PFSK-1 (cell line): ENCODE measurements around the gene ITPRIPL1. TPM values are rescaled to one million over a fixed set of nuclear protein-coding genes. Genes with fewer than 3 reads are reported as not detected.

ENCODE experiments used
- FOXP2 ChIP-seq: optimal IDR thresholded peaks from 2 replicates; pipeline ENCODE3; 2011; ENCODE audit warnings: borderline replicate concordance, control low read depth, inconsistent platforms; ENCODE audit not compliant: insufficient read depth; ENCODE audit errors: extremely low read length, extremely low read depth
- POLR2AphosphoS5 ChIP-seq: IDR thresholded peaks from 2 replicates; pipeline ENCODE4 v1.6.1; 2012; ENCODE audit warnings: low read depth, mild to moderate bottlenecking, control low read depth, low read length, moderate library complexity
- REST ChIP-seq, 2 experiments: IDR thresholded peaks; 2 replicates each; pipeline versions ENCODE4 v1.6.1 to v1.8.0; 2011 to 2012; ENCODE audit warnings: low read depth in 2 of 2, low read length in 2 of 2, control low read depth in 1 of 2, inconsistent platforms in 1 of 2, mild to moderate bottlenecking in 1 of 2, moderate library complexity in 1 of 2; ENCODE audit not compliant: insufficient read depth in 1 of 2
- SIN3A ChIP-seq: IDR thresholded peaks from 2 replicates; pipeline ENCODE4 v1.6.1; 2012; ENCODE audit warnings: mild to moderate bottlenecking, low read length, moderate library complexity, borderline replicate concordance; ENCODE audit not compliant: insufficient read depth
- TAF1 ChIP-seq: IDR thresholded peaks from 2 replicates; pipeline ENCODE4 v1.6.1; 2012; ENCODE audit warnings: low read length, control low read depth, borderline replicate concordance; ENCODE audit not compliant: insufficient read depth
- polyA plus RNA-seq: library from polyadenylated mRNA; unstranded; fragments of >200 nt; gene quantifications from one replicate; pipeline ENCODE4 v1.2.1, GENCODE V29; 2012; ENCODE audit warnings: low read depth, missing spikeins; ENCODE audit not compliant: insufficient read length

The ITPRIPL1 gene
- not detected for polyA plus RNA-seq

- TF ChIP-seq FOXP2 (no peak), POLR2AphosphoS5 (no peak), SIN3A (no peak), REST (IDR thresholded peaks at IDR 0.05; ENCODE audit: insufficient read depth in 1 of 2, low read depth in 2 of 2, low read length in 2 of 2) (no peak), TAF1 (no peak)
These were observed at the start of gene ITPRIPL1 for GRCh38 chr2:96325041-96325883. Gene ITPRIPL1, plus strand, starts transcription at chr2:96325317. Its CDS starts 523 bp downstream, at chr2:96325840.

- TF ChIP-seq POLR2AphosphoS5 (no peak), SIN3A (no peak), TAF1 (no peak), REST (IDR thresholded peaks at IDR 0.05; ENCODE audit: insufficient read depth in 1 of 2, low read depth in 2 of 2, low read length in 2 of 2) (no peak), FOXP2 (no peak)
These were observed 48.2 kb upstream of the ITPRIPL1 start for GRCh38 chr2:96276787-96277499.

GRCh38 chr2:96287273-96287856 is 37.8 kb upstream of the ITPRIPL1 start:
- TF ChIP-seq POLR2AphosphoS5 (no peak), TAF1 (no peak), REST (IDR thresholded peaks at IDR 0.05; ENCODE audit: insufficient read depth in 1 of 2, low read depth in 2 of 2, low read length in 2 of 2) (no peak), FOXP2 (no peak), SIN3A (no peak)

GRCh38 chr2:96291751-96292150 is 33.4 kb upstream of the ITPRIPL1 start:
- TF ChIP-seq SIN3A (no peak), FOXP2 (no peak), POLR2AphosphoS5 (no peak), TAF1 (no peak), REST (IDR thresholded peaks at IDR 0.05; ENCODE audit: insufficient read depth in 1 of 2, low read depth in 2 of 2, low read length in 2 of 2) (no peak)
